GM21619 (cell line): ENCODE results near the gene ITFG2.
A peak's percentile ranks its signal among the peaks of the same experiment; 100 is the strongest.
"Not testable (repeated sequence)": the region's sequence is repeated elsewhere in the genome, so short reads cannot be mapped to it uniquely, and the experiment has no call there.

ENCODE experiments used
- ATAC-seq: cut with Tn5 transposase; IDR thresholded peaks from one replicate; pipeline ENCODE4 v1.9.1; 2021; ENCODE audit not compliant: unreplicated experiment

The ITFG2 gene

DNA sequence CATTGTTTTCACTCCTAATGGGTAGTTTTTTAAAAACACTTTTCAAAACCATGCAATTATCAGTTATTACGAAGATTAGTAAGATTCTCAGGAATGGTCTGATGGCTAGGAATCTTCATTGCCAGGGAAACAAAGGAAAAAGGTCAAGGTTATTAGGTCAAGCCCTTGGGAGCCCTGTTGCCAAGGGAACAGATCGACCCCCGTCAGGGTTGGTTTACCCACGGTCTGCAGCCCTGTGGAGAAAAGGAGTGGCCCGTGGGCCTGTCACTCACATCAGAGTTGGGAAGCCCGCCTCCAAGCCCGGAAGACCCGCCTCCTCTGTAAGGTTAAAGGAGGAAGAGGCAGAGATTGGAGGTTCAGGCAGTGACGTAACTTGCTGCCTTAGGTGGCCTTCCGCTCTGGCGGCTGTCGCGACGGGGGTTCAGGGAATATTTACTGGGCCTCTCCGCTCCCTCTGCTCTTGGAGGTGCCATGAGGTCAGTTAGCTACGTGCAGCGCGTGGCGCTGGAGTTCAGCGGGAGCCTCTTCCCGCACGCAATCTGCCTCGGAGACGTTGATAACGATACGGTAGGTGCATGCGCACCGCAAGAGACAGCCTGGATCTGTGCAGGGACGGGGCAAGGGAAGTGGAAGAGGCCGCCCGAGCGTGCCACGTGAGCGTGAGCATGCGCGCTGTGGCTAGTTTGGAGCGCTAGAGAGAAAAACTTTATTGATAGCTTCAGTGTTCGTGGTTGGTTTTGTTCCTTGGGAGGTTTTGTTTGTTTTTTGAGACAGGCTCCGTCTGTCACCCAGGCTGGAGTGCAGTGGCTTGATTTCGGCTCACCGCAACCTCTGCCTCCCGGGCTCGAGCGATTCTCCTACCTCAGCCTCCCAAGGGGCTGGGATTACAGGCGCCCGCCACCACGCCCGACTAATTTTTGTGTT lies at the start of gene ITFG2:
Gene ITFG2, plus strand, starts transcription at position 379 of the 924 bp plus-strand sequence. Its CDS starts 93 bp downstream, at position 472.
- peak; percentile 93 for ATAC-seq

DNA sequence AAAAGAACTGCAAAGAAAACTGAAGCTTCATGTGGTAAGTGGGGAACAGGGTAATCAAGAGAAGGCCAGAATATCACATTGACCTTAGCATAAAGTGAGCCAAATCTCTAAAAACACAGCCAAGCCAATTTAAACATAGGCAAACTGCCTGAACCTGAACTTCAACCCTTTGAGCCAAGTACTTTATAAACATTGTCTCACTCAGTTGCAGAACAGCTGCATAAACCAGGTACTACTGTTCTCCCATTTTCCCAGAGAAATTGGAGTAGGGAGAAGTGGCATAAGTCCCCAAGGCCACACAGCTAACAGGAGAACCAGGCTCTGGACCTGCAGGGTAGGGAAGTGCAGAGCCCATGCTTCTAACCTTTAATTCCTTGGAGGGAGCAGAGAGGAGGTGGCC lies 48.1 kb upstream of the ITFG2 start:
- ATAC-seq, result no peak

DNA sequence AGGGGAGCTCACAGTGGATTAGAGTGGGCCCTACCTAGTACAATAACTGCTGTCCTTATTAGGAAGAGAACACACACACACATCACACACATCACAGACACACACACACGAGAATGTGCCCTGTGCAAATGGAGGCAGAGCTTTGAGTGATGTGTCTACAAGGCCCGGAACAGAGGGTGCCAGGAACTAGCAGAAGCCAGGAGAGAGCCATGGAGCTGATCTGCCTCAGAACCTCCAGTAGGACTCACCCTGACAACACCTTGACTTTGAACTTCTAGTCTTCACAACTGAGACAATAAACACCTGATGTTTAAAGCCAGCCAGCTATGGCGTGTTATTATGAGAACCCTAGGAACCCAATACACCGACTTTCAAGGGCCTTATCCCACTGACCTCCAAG lies 47.4 kb upstream of the ITFG2 start:
- ATAC-seq, result no peak

DNA sequence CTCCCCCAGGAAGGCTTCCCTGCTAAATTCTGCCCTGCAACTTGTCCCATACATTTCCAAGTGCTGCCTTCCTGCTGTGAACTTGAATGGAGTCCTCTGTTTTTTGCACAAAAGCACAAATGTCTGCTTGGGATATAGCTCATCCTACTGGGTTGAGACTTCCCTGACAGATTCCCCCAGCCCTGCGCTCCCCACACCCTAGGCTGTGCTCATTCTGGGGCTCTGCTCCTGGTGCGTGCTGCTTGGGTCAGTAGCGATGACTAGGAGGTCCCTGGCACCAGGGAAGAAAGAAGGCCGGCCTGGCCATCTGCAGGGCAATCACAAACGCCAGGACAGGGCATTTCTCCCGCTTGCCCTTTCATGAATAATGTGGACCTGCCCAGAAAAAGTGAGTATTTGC lies 46.9 kb upstream of the ITFG2 start:
- no peak for ATAC-seq

DNA sequence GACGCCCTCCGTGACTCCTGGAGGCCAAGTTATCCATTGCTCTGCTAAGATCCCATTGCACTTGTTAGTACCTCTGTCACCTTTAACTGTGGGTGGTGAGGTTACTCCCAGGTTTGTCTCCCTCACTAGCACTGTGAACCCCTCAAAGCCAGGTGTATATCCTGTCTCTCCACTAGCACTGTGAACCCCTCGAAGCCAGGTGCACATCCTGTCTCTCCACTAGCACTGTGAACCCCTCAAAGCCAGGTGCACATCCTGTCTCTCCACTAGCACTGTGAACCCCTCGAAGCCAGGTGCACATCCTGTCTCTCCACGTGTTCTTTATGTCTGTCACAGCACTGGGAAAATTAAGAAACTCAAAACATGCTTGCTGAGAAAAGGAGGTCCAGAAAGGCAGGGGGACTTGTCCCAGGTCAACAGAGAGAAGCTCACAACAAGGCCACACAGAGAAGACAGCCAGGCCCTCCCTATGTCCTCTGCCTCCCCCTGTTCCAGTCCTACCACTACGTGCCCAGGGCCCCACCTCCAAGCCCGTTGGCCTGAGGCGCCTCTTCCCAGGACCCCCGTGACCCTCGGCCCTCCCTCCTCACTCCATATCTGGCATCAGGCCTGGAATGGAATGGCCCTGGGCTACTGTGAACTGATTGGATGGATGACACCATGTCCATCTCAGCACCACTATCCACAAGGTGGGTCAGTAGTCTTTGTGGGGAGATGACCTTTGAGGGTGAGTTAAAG lies 44.1 kb upstream of the ITFG2 start:
- no peak for ATAC-seq

DNA sequence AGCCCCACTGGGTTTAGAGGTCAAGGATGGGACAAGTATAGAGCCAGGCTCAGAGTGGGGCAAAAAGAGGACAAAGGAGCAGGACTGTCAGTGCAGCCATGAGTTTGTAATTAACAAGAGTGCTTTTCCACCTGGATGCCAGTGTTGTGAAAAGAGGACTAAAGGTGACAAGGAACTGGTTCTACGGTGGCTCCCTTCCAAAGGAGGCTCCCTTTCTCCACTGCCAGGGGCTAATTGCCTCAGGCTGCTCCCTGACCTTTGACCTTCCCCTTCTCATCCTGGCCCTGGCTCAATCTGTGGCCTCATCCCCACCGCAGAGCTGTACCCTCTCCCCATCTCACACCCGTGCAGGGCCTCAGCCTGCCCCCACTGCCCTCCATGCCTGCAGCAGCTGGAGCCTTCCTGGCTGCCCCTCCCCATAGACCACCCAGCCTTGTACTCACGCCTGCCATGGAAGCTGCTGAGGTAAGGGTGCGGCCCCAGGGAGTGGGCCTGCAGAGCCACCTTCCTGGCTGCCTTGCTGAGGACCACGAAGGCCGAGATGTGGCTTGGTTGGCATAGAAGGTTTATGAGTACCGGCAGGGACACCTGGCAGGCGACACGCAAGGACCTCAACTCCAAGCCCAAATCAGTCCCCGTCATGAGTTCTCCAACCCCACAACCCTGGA lies 42.5 kb upstream of the ITFG2 start:
- ATAC-seq, result no peak

DNA sequence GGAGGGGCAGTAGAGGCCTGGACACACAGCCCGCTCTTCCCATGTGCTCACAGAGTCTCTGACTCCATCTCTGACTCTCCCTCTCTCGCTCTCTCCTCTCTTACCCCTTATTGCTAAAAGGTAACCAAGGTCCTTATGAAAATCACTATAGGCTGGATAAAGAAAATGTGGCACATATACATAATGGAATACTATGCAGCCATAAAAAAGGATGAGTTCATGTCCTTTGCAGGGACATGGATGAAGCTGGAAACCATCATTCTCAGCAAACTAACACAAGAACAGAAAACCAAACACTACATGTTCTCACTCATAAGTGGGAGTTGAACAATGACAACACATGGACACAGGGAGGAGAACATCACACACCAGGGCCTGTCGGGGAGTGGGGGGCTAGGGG lies 41.9 kb upstream of the ITFG2 start:
- not testable (repeated sequence) for ATAC-seq

DNA sequence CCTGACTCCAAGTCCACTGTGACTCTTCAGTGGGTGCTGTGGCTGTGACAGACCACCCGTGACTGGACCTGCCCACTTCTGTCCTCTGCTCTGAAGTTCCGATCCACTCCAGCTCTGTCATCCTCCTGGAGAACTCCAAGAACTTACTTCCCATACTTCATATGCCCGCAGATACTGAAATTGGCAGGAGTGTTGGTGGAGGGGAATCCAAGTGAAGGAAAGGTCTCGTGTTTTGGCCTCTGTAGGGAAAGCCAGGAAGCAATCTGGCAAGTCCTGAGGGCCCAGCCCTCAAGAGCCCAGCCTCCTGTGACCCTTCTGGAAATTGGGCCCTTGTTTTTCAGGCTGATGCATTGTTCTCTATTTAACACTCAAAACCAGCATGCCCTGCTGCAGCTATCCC lies 40.1 kb upstream of the ITFG2 start:
- no peak for ATAC-seq

DNA sequence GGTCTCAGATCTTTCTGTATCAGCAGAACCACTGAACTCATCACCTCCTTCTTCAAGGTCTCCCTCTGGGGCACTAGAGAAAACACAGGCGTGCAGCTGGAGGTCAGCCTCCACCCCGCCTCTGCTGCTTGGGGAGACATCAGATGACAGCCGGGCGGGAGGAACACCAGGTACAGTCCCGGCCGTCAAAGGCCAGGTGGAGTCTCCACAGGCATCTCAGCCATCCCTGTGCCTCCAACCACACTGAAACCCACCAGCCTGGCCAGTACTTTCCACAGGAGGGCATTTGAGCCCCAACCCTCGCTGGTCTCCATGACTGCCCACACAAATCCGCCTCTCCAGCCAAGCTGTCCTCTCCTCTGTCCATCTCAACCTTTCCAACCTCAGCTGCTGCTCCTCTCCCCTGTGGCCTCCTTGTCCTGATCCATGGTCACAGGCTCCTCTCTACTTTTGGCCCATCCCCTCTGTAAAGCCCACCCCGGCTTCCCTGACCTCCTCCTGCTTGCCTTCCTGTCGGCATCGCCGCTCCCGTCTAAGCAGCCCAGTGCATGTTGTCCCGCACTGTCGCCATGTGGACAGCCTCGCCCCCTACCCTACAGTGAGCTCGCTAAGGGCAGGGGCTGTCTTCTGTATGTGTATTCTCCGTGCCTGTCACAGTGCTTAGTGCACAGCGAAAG lies 39.1 kb upstream of the ITFG2 start:
- no peak for ATAC-seq

DNA sequence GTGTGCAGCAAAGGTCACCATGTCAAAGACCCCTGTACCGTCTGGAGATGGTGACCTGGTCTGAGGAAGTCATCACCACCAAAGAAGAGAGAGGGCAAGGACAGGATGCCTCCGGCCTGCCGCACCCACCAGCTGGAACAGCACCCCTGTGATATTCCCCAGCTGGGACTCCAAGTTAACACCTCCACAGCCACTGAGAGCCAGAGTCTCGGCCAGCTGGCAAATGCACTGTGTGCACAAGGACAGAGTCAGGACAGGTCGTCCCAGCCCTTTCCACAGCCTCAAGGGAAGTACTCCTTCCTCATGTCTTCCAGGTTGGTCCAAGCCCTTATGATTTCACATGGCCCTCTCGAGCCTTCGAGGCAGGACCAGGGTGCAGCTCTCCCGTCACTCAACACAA lies 37.0 kb upstream of the ITFG2 start:
- ATAC-seq, result no peak

DNA sequence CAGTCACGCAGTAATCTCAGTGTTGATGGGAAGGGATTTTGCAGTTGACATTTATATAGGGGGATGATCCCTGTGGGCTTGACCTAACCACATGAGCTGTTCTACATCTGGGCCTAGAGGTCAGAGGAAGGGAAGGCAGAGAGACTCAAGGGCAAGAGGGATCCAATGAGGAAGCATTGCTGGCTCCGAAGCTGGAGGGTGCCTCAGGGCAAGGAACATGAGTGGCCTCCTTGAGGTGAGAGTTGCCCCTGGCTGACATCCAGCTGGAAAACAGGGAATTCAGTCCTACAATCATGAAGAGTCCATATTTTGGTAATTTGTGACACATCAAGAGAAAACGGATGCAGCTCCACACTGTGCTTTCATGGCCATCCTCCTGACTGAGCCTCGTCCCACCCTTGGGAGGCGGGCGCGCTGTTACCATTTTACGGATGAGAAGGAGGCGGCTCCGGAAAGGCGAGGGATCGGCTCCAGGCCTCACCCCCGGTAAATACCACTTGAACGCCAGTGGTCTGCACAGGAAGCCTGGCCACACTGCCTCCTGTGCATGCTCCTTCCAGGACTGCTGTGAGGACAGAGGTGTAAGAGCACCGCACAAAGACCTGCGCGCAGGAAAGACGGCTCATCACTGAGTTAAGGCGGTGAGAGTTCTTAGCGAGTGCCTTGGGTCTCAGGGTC lies 36.2 kb upstream of the ITFG2 start:
- no peak for ATAC-seq

DNA sequence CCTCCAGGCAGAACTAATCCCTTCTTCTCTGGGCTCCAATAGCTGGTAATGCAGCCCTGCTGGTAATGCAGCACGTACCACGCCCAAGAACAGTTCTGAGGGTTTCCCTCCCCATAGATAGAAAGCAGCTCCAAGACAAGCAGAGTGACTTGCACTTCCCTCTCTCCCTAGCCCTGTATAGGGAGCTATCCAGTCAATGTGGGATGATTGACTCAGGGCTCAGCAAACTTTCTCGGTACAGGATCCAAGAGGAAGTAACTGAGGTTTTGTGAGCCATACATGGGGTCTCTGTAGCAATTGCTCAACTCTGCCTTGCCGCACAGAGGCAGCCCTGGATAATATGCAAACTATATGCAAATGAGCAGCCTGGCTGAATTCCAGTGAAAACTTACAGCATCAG lies 33.2 kb upstream of the ITFG2 start:
- ATAC-seq, result no peak

DNA sequence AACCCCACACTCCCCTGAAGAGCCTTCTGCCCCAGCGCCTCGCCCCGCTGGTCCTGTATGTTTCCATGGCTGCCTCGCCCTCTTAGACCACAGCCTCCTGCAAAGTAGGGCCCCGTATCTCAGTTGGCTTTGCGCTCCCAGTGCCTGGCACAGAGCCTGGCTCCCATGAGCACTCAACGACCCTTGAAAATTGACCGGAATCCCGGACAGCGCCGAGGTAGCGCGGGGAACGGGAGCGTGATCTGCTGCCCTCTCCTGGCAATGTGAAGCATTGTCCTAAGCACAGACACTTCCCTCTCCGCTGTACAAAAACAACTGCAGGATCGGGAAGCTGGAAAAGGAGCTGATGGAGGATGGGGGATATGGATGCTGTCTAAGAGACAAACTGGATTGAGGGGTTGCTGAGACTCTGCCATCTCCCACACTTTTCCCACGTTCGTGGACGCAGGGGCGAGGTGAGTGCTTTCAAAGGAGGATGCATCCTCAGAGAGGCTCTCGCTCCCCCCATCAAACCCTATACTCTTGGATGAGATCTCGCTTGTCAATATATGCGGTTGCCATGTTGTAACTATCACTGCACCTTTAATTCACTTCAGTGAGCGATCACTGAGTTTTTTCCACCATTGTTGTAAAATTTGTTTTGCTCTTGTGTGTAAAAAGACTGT lies 28.4 kb upstream of the ITFG2 start:
- ATAC-seq, result no peak

DNA sequence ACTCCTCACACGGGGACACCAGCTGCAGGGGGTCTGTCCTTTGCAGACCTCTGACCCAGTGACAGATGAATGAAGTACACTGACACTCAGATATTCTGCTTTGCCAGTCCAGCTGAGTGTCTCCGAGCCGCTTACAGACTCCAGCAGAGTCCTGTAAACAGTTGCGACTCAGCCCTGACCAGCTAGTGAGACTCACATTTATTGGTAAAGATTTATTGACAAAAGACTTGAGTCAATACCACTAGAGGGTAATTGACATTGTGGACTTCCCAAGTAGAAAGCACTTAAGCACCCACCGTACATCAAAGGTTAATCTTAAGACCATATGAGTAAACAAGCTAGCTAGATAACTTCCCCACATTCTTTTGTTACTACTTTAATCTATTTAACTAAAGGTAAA lies 27.5 kb upstream of the ITFG2 start:
- no peak for ATAC-seq

DNA sequence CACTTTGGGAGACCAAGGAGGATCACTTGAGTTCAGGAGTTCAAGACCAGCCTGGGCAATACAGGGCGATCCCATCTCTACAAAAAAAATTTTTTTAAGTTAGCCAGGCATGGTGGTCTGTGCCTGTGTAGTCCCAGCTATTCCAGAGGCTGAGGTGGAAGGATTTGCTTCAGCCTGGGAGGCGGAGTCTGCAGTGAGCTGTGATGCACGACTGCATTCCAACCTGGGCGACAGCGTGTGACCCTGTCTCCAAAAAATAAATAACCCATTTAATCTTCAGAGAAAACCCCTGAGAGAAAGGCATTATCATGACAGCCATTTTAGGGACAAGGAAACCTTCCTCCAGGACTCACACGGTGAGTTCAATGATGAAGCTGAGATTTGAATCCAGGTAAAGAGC lies 21.4 kb upstream of the ITFG2 start:
- no peak for ATAC-seq

DNA sequence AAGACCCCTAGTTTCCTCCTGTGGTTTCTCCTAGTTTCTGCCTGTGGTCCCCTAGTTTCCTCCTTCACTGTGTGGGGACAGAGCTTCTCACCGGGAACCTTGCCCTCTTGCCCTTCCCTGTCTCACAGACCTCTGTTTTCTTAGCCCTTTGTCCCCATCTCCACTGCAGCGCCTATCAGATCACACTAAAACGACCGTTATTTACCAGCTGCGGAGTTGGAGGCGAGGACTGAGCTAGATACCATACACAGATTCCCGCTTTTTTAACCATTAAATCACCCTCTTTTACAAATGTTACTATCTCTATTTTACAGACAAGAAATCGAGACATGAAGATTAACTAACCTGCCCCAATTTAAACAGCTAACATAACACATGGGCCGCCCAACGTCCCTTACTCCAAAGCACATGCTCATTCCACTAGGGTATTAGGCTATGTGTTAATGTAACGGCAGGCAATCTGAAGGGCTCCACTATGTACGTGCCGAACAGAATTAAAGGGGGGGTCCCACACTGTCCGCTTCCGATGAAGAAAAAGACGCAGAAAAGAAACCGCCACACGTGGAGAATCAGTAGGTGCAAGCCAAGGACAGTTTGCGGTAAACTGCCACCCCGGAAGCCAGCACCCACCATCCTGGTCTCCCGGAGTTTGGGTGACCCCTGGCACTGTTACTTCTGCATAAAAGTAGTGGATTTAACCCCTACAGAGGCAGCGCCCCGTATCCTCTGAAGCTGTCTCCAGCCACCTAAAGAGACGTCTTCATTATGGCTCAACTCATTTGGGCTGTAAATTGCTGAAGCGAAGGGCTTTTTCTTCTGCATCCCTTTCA lies 19.6 kb upstream of the ITFG2 start:
- no peak for ATAC-seq

DNA sequence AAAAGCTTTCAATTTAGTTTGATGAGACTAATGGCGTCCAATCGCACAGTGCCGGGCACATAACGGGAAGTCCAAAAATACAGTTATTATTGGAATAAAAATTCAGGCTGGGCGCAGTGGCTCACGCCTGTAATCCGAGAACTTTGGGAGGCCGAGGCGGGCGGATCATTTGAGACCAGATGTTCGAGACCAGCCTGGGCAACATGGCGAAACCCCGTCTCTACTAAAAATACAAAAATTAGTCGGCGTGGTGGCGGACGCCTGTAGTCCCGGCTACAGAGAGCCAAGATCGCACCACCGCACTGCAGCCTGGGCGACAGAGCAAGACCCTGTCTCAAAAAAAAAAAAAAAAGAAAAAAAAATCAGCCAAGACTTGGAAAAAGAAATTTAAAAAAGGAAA lies 18.9 kb upstream of the ITFG2 start:
- ATAC-seq, result no peak

DNA sequence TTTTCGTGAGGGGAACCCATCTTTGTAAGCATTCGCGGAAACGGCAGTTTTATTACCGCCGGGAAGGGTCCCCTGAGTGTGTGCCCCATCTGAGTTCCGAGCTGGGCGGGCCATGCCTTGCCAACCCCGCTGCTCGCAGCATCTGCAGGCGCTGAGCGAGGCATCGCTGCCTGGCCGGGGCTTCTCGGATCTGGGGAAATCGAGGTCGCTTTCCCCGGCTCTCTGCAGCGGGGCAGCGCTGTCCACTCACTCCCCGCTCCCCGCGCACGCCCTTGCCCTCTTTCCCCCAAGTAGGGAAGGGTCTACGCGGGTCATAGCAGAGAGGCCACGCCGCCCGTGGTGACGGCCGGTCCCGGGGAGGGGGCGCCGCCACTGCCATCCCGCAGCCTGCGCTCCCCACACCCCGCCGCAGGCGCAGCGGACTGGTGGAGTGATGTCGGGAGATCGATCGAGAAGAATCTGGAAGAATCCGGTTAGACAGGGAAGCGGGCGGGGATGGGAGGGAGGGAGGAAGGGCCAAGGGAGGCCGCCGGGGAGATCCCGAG lies 18.2 kb upstream of the ITFG2 start:
- ATAC-seq, result peak; percentile 4

DNA sequence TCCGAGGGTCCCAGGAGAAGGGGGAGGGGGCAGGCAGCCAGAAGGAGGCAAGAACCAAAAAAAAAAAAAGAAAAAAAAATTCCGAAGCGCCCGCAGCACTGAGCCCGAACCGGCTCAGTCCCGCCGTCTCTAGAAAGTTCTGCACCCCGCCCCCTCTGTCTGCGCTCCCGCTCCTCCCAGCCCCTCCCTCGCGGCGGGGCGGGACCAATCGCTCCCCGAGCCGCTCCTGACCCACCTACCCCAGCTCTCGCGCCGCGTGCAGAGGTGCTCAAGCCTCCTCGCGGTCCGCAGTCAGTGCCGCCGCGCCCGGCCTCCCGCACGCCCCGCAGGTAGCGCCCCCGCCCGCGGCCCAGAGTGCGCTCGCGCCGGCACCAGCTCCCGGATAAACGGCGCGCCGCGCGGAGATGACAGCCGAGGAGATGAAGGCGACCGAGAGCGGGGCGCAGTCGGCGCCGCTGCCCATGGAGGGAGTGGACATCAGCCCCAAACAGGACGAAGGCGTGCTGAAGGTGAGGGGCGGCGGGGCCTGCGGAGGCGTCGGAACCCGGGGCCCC lies 17.7 kb upstream of the ITFG2 start, which contains the start of gene FKBP4:
Gene FKBP4, plus strand, starts transcription at position 235 of the 554 bp plus-strand sequence. Its CDS starts 170 bp downstream, at position 405.
- peak; percentile 69 for ATAC-seq
